DMS114 treated with DMSO at 0.1 percent for 48 hours (cell line): ENCODE measurements around the gene PTEN.
"Not testable (repeated sequence)": the region's sequence is repeated elsewhere in the genome, so short reads cannot be mapped to it uniquely, and the experiment has no call there.

Experiments
- DNase-seq: peaks from one replicate; lab custom pipeline; 2025; ENCODE audit not compliant: unreplicated experiment; lab: John Stamatoyannopoulos, UW

Gene PTEN

DNA sequence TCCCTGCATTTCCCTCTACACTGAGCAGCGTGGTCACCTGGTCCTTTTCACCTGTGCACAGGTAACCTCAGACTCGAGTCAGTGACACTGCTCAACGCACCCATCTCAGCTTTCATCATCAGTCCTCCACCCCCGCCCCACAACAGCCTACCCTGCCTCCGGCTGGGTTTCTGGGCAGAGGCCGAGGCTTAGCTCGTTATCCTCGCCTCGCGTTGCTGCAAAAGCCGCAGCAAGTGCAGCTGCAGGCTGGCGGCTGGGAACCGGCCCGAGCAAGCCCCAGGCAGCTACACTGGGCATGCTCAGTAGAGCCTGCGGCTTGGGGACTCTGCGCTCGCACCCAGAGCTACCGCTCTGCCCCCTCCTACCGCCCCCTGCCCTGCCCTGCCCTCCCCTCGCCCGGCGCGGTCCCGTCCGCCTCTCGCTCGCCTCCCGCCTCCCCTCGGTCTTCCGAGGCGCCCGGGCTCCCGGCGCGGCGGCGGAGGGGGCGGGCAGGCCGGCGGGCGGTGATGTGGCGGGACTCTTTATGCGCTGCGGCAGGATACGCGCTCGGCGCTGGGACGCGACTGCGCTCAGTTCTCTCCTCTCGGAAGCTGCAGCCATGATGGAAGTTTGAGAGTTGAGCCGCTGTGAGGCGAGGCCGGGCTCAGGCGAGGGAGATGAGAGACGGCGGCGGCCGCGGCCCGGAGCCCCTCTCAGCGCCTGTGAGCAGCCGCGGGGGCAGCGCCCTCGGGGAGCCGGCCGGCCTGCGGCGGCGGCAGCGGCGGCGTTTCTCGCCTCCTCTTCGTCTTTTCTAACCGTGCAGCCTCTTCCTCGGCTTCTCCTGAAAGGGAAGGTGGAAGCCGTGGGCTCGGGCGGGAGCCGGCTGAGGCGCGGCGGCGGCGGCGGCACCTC lies at the start of gene PTEN, which contains the start of gene KLLN:
Gene PTEN, plus strand, starts transcription at position 573 of the 891 bp plus-strand sequence. CDS start 845 bp downstream, outside the sequence.
Gene KLLN, minus strand, starts transcription at position 481 of the 891 bp plus-strand sequence. CDS start 1,046 bp downstream, outside the sequence.
- DNase-seq, result peak; percentile 80

DNA sequence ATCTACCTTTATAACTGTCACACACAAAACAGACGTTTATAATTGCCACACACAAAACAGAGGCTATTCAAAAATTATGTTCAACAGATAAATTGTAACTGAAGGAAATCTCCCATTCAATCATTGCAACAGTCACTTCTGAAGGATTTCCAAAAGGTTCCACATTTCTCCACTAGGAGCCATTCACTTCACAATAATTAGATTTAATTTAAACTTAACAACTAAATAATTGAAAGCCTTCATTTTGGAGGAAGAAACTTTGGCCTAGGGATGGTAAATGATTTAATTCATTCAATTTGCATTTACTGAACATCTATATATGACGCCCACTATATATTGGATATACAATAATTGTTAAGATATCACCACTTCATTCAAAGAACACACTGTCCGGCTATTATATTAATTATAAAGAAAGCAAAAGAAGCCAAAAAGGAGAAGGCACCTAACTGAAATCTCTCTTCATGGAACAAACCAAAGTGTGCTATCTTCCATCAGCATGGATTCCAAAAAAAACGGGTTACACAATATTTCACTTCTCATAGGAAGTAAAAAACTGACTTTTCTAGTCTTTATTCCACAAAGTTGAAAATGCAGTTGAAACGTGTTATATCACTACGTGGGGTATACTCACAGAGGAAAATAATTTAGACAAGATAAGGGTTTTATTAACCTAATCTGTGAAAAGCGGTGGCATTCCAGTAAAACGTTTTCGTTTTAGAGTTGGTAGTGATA lies 47.1 kb upstream of the PTEN start:
- peak; percentile 11 for DNase-seq

DNA sequence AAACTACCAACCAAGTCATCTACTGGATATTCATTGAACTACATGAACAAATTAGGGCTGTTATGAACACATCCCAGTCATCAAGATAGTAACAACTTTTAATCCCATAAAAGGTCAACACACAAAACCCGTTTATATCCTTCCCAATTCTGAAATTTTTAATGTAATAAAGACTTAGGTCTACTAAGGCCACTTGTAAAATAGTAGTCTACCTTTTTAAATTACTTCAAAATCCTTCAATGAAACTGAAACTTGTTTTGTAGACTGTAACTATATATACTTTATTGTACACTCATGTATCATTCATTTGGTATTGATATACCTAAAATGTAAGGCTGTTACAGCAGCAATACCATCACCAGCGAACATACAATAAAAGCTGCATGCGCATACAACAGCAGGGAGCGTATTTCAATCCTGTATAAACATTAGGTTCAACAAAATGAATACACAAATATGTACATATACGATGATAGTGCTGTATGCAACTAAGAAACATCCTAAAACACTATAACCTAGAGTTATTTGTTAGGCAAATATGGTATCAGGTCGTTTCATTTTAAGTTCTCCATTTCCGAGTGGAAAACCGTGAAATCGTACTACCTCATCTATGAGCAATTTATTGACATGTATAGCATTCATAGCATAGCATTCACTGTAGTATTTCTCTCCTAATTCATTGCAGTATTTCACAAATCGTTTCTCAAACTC lies 46.4 kb upstream of the PTEN start:
- DNase-seq, result peak; percentile 29

DNA sequence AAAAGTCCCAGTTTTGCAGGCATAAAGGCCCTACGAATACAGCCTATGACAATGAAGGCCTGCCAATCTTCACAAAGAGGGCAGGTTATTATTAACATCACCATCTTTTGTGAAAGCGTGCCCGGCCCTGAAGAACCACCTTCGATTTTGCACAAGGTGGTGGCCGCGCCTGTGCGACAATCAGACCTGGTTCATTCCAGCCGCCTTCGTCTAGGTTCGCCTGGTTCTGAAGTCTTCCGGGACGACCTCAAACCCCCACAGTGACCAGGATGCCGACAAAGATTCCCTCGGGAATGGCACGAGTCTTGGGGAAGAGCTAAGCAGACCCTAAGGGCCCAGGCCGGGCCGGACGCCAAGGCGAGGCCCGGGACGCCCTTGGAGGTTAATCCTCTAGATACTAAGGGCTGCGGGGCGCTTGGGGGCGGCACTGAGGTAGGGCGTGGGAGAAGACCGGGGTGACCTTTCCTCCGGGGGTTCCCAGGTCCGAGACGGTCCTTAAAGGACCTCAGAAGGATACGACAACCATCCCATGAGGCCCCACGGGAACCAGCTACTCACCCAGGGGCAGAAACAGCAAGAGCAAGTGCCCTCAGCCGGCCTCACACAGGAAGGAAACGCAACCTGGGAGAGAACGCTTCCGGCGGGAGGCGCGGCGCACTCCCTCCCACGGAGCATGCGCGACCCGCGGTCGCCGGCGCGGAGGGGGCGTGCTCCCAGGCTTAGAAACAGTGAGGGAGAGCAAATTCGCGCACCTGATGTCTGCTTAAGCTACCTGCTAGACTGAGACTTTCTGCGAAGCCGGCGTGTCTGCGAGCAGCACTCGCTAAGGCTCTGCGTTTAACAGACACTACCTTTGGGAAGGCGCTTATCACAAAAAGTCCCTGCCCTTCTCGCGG lies 45.6 kb upstream of the PTEN start, which contains the start of gene ATAD1:
Gene ATAD1, minus strand, starts transcription at position 618 of the 896 bp plus-strand sequence. CDS start 3,627 bp downstream, outside the sequence.
- peak; percentile 77 for DNase-seq

DNA sequence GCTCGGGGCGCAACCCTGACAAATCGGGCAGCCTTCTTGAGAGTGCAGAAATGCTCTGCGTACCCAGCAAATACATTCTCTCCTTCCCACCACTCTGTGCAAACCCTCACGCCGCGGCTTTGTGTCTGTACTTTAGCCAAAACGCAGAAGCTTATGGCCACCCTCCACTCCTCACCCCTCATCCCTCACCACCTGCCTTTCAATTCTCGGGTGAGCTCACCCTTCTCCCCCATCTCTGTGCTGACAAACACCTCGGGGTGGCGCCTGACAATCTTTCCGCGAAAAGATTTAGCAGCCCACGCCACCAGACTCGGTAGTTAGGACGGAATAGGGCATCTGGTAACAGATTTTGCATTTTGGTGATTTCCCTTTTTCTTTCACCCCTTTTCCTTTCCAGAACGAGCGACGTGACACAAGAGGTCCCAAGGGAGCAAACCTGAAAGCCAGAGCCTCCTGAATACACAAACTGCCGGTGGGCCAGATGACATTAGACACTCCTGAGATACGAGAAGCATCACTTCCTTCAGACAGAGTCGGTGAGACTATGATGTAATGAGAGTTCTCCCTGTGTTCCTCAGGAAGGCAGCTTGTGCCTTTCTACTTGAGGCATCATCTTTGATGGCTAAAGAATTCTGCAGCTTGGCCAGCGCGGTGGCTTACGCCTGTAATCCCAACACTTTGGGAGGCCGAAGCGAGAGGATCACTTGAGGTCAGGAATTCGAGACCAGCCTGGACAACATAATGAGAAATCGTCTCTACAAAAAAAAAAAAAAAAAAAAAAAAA lies 44.7 kb upstream of the PTEN start:
- DNase-seq, result no peak

DNA sequence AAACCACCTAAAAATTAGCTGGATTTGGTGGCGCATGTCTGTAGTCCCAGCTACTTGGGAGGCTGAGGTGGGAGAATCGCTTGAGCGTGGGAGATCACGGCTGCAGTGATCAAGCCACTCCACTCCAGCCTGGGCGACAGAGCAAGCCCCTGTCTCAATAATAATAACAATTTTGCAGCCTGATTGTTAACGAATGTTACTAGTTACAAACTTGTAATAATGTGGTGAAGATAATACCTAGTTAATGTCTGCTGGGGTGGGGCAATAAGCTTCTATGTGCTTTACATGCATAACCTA lies 44.2 kb upstream of the PTEN start:
- DNase-seq, result no peak

DNA sequence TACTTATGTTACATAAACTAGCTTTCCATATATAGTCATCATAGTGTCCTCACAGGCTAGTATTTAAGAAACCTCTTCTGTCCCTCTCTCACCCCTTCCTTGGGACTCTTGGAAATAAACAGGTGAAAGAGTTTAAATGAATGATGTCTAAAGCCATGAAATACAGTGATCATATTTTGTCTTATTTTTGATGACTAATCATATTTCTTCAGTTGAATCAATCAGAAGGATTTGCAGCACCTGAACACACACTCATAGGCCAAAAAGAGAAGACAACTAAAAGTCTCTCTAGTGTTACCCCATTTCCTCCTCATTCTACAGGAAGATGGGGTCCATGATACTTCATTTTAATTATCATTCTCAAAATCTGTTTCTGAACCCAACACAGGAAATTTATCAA lies 36.8 kb upstream of the PTEN start:
- no peak for DNase-seq

DNA sequence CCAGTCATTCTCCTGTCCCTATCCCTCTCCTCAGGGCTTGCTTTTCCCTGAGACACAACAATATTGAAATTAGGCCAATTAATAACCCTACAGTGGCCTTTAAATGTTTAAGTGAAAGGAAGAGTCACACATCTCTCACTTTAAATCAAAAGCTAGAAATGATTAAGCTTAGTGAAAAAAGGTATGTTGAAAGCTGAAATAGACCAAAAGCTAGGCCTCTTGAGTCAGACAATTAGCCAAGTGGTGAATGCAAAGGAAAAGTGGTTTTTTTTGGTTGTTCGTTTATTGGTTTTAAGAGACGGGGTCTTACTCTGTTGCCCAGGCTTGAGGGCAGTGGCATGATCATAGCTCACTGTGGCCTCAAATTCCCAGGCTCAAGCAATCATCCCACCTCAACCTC lies 35.7 kb upstream of the PTEN start:
- no peak for DNase-seq

DNA sequence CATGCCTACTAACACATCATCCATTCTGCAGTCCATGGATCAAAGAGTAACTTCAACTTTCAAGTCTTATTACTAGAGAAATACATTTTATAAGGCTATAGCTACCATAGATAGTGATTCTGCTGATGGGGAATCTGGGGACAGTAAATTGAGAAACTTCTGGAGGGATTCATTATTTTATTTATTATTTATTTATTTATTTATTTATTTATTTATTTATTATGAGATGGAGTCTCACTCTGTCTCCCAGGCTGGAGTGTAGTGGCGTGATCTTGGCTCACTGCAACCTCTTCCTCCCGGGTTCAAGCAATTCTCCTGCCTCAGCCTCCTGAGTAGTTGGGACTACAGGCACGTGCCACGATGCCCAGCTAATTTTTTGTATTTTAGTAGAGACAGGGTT lies 34.4 kb upstream of the PTEN start:
- DNase-seq, result not testable (repeated sequence)

DNA sequence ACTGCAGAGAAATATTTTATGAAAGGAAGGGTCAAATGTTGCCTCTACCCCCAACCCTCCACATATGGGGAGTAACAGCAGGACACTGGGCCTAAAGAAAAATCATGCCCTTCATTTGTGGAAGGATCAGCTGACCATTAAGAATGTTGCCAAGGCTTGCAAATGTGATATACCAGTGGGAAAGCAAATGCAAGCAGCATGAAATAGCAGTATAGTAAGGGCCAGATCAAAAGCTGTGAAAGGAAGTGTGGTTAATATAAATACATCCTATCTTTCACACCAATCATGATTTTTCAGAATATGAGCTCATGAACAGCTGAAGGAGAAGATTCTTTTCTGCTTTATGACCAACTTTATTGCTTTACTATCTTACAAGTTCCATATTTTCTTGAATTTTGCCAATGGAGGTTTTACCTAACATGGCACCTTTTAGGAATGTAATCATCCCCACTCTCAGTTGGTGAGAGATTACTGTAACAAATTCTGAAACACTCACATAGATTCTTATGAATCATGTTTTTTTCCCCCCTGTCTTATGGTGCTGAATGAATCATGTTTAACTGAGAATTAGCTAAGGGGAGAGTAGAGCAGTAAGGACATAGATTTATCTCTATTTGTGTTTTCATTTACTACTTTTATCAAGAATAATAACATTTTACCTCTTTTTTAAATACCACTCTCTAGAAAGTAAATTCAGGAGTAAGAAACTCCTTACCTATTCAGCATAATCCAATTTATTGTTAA lies 33.3 kb upstream of the PTEN start:
- no peak for DNase-seq

DNA sequence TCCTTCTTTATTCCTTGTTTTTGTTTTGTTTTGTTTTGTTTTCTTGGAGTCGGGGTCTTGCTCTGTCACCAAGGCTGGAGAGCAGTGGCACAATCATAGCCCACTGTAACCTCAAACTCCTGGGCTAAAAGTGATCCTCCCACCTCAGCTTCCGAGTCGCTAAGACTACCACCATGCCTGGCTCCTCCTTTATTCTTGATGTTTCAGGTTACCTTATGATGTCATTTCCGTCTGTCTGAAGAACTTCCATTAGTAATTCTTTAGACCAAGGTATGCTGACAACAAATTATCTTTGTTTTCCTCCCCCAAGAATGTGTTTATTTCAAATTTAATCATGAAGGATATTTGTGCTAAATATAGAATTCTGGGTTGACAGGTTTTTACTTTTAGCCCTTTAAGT lies 27.3 kb upstream of the PTEN start:
- no peak for DNase-seq

DNA sequence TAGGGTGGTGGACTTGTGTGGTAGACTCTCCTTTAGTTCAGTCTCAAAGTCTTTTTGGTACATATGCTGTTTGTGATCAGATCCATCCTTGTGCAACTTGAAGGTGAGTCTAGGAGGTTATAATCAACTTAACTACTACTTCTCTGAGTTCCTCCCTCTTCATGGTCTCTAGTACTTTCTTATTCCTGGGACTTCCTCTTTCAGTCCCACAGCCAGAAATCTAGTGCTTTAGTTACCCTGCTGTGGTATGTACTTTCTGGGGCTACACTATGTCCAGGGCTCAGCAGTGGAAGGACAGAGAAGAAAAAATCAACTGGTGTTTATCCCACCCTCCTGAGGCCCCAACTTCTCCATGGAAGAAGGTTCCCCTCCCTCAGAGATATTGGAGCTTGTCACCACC lies 26.0 kb upstream of the PTEN start:
- DNase-seq, result no peak

DNA sequence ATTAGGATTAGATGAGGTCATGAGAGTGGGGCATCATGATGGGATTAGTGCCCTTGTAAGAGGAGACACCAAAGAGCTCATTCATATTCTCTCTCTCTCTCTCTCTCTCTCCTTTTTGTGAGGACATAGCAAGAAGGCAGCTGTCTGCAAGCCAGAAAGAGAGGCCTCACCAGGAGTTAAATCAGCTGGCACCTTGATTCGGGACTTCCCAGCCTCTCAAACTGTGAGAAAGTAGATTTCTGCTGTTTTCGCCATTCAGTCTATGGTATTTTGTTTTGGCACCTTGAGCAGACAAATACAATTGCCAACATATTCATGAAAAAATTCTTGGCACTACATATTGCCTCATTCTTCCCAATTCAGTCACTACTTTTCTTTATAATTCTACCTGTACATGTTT lies 24.8 kb upstream of the PTEN start:
- DNase-seq, result no peak

DNA sequence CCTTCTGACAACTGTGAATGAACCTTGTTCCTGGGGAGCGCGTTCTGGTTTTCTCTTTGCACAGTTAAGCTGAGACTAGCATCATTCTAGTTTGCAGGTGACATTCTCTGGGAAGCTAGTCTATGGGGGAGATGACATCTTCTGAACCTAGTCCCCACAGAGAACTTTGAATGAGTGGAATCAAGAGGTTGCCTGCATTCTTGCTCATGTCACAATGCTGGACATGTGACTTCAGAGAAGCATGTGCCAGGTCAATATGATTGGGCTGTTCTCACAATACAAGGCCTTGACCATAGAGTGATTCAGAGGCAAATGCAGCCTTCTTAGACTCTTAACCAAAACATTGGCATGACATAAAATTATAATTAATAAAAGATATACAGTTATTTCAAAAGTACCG lies 22.2 kb upstream of the PTEN start:
- DNase-seq, result no peak

DNA sequence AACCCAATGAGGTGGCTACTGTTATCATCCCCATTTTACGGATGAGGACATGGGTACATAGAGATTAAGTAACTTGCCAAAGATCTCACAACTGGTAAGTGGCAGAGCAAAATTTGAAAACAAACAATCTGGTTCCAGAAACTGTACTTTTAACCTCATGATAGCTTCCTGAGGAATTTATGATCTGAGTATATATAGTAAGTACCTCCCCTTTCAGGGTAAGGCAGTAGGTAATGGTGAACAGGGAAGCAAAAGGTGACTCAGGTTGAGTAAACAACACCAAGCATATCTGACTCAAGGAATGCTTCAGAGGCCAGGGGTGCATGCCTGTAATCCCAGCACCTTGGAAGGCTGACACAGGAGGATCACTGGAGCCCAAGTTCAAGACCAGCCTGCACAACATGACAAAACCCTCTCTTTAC lies 21.2 kb upstream of the PTEN start:
- DNase-seq, result no peak

DNA sequence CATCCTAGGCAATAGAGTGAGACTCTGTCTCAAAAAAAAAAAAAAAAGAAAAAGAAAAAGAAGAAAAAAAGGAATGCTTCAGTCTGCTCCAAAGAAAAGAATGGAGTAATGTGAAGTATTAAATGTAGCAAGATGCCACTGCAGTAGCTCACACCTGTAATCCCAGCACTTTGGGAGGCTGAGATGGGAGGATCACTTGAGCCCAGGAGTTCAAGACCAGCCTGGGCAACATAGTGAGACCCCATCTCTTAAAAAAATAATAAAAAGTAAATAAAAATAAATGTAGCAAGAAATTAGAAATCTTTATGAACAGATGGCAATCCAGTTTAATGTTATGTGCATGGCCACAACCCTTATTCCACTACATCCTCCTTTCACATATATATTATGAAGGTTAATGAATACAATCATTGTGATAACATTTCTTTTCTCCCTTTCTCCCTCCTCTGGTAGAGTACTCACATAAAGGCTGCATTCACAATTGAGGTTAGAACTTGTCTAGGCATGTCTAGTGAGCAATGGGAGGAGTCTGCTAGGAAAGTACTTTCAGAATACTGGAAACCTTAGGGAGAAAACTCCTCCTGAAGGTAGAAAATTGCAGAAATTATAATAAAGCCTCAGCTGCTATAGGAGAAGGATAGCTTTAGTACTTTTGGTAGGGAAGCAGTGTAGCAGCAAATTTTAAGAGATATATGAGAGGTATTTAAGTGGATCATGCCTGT lies 20.5 kb upstream of the PTEN start:
- DNase-seq, result no peak

DNA sequence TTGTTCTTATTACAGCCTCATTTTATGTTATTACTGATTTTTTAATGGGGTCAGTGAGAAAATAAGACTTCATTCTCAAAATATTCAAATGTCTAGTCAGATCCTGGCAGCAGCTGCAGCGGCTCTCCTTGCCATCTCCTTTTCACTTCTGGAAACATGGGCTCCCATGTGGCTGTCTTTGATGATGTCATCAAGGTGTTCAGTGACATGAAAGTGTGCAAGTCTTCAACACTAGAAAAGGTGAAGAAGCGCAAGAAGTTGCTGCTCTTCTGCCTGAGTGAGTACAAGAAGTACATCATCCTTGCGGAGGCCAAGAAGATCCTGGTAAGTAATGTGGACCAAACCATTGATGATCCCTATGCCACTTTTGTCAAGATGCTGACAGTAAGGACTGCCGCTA lies 19.7 kb upstream of the PTEN start:
- no peak for DNase-seq

DNA sequence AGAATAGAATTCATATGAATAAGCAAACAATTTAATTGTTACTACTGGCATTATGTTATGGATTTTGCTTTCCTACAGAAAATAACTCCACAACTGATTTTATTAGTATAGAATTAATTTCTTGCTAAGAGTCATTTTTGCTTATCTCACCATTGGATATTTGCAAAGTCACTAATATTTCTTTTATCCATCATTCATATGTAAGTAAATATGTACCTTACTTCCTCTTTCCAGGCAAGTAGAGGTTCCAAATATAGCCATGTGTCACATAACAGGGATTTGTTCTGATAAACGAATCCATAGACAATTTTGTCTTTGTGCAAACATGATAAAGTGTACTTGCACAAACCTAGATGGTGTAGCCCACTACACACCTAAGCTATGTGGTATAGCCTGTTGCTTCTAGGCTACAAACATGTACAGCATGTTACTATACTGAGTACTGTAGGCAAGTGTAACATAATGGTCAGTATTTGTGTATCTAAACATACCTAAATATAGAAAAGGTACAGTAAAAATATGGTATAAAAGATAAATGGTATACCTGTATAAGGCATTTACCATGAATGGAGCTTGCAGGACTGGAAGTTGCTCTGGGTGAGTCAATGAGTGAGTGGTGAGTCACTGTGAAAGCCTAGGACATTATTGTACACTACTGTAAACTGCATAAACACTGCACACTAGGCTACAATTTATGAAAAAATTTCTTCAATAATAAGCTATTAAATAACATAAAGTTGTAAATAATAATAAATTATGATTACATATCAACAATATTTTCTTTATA lies 18.4 kb upstream of the PTEN start:
- DNase-seq, result no peak
